Ascending aorta (tissue), 2 donors: Measurements from ENCODE around the gene SMU1. TPM values are rescaled to one million over a fixed set of nuclear protein-coding genes. Genes with fewer than 3 reads are reported as not detected.

Source experiments
- DNase-seq, 2 donors: peaks; one replicate each; pipeline ENCODE4 v3.0.0-alpha.2; 2019; ENCODE audit warnings: low spot score in 2 of 2
- H3K27ac ChIP-seq, 2 donors: fragments of 200-600 bp; sonication (generic); one replicate each; pipeline ENCODE4 v1.5.1; 2016 to 2017; ENCODE audit warnings: mild to moderate bottlenecking in 1 of 2
- H3K27me3 ChIP-seq: fragments of 200-600 bp; sonication (generic); one replicate; pipeline ENCODE4 v1.5.1; 2017
- H3K36me3 ChIP-seq, 2 donors: fragments of 200-600 bp; sonication (generic); one replicate each; pipeline ENCODE4 v1.5.1; 2016
- H3K4me1 ChIP-seq, 2 donors: fragments of 200-600 bp; sonication (generic); one replicate each; pipeline ENCODE4 v1.5.1; 2016 to 2017; ENCODE audit warnings: mild to moderate bottlenecking in 1 of 2
- H3K4me3 ChIP-seq, 2 donors: fragments of 200-600 bp; sonication (generic); one replicate each; pipeline ENCODE4 v1.5.1; 2016 to 2017; ENCODE audit warnings: mild to moderate bottlenecking in 1 of 2
- H3K9me3 ChIP-seq, 2 donors: fragments of 200-600 bp; sonication (generic); one replicate each; pipeline ENCODE4 v1.5.1; 2016
- intact Hi-C: fragments of 100-400 bp; cut with DNase I; formaldehyde crosslinking; loops from one replicate; pipeline ENCODE4 v1.15.1; 2023
- total RNA-seq: library from RNA; depleted of rRNA; stranded (reverse); fragments of >200 nt; gene quantifications from one replicate; pipeline ENCODE4 v1.1.0, GENCODE V29; 2016
- TF ChIP-seq, protein P1 (sequence below), 3 experiments: fragments of 200-600 bp in 2 of 3; fragments of 450-650 bp in 1 of 3; sonication (generic) in 2 of 3; IDR thresholded peaks; one replicate each; pipeline ENCODE4 v1.5.1; 2016 to 2019; ENCODE audit warnings: antibody characterized with exemption in 3 of 3, mild to moderate bottlenecking in 1 of 3, moderate library complexity in 1 of 3

SMU1 gene
- total RNA-seq, 1 donor from 2014 or later, result 7.2 TPM

DNA sequence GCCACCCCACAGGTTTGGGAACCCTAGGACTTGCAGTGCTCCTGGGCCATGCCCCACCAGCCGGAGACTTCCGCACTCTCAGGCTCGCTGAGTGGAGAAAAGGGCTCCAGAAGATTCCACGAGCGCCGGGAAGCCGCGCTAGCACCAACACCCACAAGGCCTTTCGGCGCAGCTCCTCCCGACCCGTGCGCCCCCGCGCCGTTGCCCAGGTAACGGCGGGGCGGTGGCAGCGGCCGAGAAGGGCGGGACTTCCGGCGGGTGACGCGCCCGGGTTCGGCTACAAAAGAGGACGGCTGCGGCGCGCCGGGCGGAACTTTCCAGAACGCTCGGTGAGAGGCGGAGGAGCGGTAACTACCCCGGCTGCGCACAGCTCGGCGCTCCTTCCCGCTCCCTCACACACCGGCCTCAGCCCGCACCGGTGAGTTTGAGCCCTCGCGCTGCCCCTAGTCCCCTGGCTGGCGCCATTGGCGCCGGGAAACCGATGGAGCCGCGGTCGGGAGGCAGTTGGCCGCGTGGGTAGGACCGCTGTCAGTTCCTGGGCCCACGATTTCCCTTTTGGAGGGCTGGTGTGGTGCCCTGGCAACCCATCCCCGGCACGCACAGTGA is 51.4 kb downstream of the SMU1 start, which contains the start of gene DNAJA1:
DNAJA1 (plus strand) TSS at position 308 of the 606 bp plus-strand sequence. CDS start 1,212 bp downstream, outside the sequence.
- Histone ChIP-seq H3K36me3 (peaks cover 8 to 15% of the 10 kb centered on the region in 2 donors), H3K9me3 (no peaks in the 10 kb centered on the region), H3K27me3 (no peaks in the 10 kb centered on the region), H3K27ac (peak within 1 kb of the TSS; percentile 95 to 99), H3K4me3 (peak within 1 kb of the TSS; percentile 77 to 95), H3K4me1 (peaks cover 3 to 28% of the 10 kb centered on the region in 2 donors)
- intact Hi-C loops, result loop anchor here (1.0 to 10.0 kb wide), 7 partner anchors 19 to 470 kb away; partner anchors contain the start of genes APTX, B4GALT1, BAG1 and NFX1
- peak; percentile 79 to 96 for DNase-seq
- TF ChIP-seq, protein P1, sequence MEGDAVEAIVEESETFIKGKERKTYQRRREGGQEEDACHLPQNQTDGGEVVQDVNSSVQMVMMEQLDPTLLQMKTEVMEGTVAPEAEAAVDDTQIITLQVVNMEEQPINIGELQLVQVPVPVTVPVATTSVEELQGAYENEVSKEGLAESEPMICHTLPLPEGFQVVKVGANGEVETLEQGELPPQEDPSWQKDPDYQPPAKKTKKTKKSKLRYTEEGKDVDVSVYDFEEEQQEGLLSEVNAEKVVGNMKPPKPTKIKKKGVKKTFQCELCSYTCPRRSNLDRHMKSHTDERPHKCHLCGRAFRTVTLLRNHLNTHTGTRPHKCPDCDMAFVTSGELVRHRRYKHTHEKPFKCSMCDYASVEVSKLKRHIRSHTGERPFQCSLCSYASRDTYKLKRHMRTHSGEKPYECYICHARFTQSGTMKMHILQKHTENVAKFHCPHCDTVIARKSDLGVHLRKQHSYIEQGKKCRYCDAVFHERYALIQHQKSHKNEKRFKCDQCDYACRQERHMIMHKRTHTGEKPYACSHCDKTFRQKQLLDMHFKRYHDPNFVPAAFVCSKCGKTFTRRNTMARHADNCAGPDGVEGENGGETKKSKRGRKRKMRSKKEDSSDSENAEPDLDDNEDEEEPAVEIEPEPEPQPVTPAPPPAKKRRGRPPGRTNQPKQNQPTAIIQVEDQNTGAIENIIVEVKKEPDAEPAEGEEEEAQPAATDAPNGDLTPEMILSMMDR (IDR thresholded peaks at IDR 0.05), result no peak

DNA sequence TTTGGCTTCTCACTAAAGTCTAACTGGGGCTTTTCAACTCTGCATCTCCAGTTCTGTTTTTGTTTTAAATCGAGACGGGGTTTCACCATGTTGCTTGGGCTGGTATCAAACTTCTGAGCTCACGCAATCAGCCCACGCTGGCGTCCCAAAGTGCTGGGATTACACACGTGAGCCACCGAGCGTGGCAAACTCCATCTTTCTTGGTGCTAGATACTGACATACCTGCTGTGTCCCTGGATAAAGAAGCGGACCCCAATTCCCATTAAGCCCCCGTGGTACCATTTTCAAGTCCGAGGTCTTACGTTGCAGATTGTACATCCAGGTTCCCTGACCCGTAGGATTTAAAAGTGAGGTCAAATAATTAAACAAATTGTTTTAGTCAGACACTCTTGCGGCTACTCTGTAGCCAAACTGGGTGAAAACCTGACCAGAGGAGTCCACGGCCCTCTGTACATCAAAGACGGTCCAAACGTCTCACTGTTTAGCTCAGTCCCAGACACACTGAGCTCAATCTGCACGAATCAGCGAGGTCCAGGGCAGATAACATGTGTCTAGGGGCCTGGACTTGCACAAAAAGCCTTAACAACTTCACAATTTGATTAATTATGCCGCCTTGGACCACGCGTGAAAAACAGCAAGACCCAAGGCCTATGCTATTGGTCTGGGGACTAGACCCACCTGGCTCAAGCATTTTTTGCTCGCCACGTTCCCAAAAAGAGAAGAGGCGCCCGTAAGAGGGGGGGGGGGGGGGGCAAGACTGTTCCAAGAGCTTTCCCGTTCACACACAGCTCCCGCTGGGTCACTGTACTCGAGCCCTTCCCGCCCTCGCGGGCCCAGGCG is 52.1 kb downstream of the SMU1 start:
- intact Hi-C loops, result loop anchor here (10.0 kb wide), 1 partner anchor 470 kb away; the partner anchor contains the start of genes SMIM27 and TOPORS
- Histone ChIP-seq H3K27ac (peak overlapping the region; percentile 95 to 99), H3K9me3 (no peaks in the 10 kb centered on the region), H3K4me3 (peak overlapping the region; percentile 77 to 95), H3K27me3 (no peaks in the 10 kb centered on the region), H3K4me1 (peaks cover 3 to 26% of the 10 kb centered on the region in 2 donors), H3K36me3 (peaks cover 7 to 9% of the 10 kb centered on the region in 2 donors)
- TF ChIP-seq, protein P1 (IDR thresholded peaks at IDR 0.05), result no peak
- no peak for DNase-seq

DNA sequence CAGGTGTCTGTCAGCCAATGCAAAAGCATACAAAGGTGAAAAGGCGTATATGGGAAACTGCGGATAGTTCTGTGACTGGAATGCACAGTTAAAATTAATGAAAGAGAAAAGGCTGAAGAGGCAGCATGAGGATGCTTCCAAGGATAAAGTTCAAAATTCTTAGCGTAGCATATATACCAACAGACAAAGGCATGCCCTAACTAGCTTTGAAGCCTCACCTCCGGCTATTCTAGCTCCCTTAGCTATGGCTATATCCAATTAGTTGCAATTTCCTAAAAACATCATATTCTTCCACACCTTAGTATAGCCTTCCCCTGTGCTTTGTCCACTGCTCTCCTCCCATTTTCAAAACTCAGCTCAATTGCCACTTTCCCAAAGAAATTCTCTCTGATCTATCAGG is 52.8 kb downstream of the SMU1 start:
- Histone ChIP-seq H3K27ac (peak overlapping the region; percentile 95 to 99), H3K27me3 (no peaks in the 10 kb centered on the region), H3K4me3 (peak overlapping the region in 1 of 2 donors; percentile 77), H3K9me3 (no peaks in the 10 kb centered on the region), H3K4me1 (peaks cover 3 to 21% of the 10 kb centered on the region in 2 donors), H3K36me3 (peaks cover 6 to 7% of the 10 kb centered on the region in 2 donors)
- DNase-seq, result no peak
- TF ChIP-seq, protein P1 (IDR thresholded peaks at IDR 0.05), result no peak
- intact Hi-C loops, result loop anchor here (10.0 kb wide), 1 partner anchor 469 kb away; the partner anchor contains the start of genes SMIM27 and TOPORS

DNA sequence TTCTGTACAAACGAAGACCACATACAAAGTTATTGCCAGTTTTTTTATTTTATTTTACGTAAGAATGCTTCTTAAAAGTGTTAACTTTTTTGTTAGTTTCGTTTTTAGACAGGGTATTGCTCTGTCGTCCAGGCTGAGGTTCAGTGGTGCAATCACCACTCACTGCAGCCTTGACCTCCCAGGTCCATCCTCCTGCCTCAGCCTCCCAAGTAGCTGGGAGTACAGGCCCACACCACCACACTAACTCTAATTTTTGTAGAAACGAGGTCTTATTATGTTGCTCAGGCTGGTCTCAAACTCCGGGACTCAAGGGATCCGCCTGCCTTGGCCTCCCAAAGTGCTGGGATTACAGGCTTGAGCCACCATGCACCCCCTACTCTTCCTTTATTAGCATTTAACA is 53.7 kb downstream of the SMU1 start:
- no peak for DNase-seq
- H3K4me1 ChIP-seq, result peaks cover 3 to 18% of the 10 kb centered on the region in 2 donors
- no peak overlapping the region for H3K4me3 ChIP-seq
- TF ChIP-seq, protein P1 (IDR thresholded peaks at IDR 0.05), result no peak
- peaks cover 3 to 6% of the 10 kb centered on the region in 2 donors for H3K36me3 ChIP-seq
- no peaks in the 10 kb centered on the region for H3K27me3 ChIP-seq
- intact Hi-C loops, result loop anchor here (10.0 kb wide), 1 partner anchor 468 kb away; the partner anchor contains the start of genes SMIM27 and TOPORS
- H3K9me3 ChIP-seq, result no peaks in the 10 kb centered on the region
- no peak overlapping the region for H3K27ac ChIP-seq

DNA sequence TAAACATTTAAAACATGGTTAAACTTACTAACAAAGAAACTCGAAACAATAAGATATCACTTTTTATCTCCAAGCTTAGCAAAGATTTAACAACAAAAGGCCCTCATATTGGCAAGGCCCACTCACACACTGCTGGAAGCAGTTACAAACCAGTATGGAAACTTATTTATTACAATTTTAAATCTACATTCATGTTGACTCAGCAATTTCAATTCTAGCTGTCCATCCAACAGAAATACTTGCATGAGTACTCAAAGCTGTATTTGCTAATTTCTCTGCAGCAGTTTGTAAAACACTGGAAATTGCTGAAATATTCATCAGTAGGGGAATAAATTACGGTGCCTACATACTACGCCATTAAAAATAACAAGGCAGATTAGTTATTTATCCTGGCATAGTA is 54.2 kb downstream of the SMU1 start:
- H3K27ac ChIP-seq, result no peak overlapping the region
- TF ChIP-seq, protein P1 (IDR thresholded peaks at IDR 0.05), result no peak
- H3K36me3 ChIP-seq, result peaks cover under 1 to 2% of the 10 kb centered on the region in 2 donors
- no peak overlapping the region for H3K4me3 ChIP-seq
- no peaks in the 10 kb centered on the region for H3K9me3 ChIP-seq
- peaks cover 0 to 13% of the 10 kb centered on the region in 2 donors for H3K4me1 ChIP-seq
- intact Hi-C loops, result loop anchor here (10.0 kb wide), 1 partner anchor 468 kb away; the partner anchor contains the start of genes SMIM27 and TOPORS
- DNase-seq, result no peak
- H3K27me3 ChIP-seq, result no peaks in the 10 kb centered on the region
